HuH-7 (cell line): ENCODE results near the gene MTX3.

ENCODE experiments used
- DNase-seq: peaks from one replicate; pipeline ENCODE4 v3.0.0; 2011; ENCODE audit warnings: low spot score

Gene MTX3

GRCh38 chr5:79990598-79991507, at the start of gene MTX3:
TSS of gene MTX3 (minus strand) at chr5:79991262. CDS start at chr5:79991238, 24 bp downstream.
- peak; percentile 66 for DNase-seq

GRCh38 chr5:80039650-80040049, 48.6 kb upstream of the MTX3 start:
- DNase-seq, result no peak

- DNase-seq, result no peak
These were observed 46.3 kb upstream of the MTX3 start for GRCh38 chr5:80037366-80037765.

- DNase-seq, result no peak
These were observed 45.6 kb upstream of the MTX3 start for GRCh38 chr5:80036615-80037014.

GRCh38 chr5:80035839-80036238, 44.8 kb upstream of the MTX3 start:
- DNase-seq, result no peak

GRCh38 chr5:80034962-80035821, 44.1 kb upstream of the MTX3 start, which contains the start of gene THBS4:
TSS of gene THBS4 (plus strand) at chr5:80035348. CDS start at chr5:80035538, 190 bp downstream.
- DNase-seq, result peak; percentile 43

GRCh38 chr5:80034559-80034958, 43.5 kb upstream of the MTX3 start:
- no peak for DNase-seq

GRCh38 chr5:80033513-80033912, 42.5 kb upstream of the MTX3 start:
- no peak for DNase-seq

GRCh38 chr5:80031109-80031508, 40.0 kb upstream of the MTX3 start:
- no peak for DNase-seq

GRCh38 chr5:80026841-80027240, 35.8 kb upstream of the MTX3 start:
- DNase-seq, result no peak

GRCh38 chr5:80025069-80025468, 34.0 kb upstream of the MTX3 start:
- no peak for DNase-seq

GRCh38 chr5:80010754-80011392, 19.8 kb upstream of the MTX3 start:
- DNase-seq, result no peak

GRCh38 chr5:80008995-80009765, 18.1 kb upstream of the MTX3 start:
- DNase-seq, result no peak

GRCh38 chr5:80002677-80003076, 11.6 kb upstream of the MTX3 start:
- no peak for DNase-seq

GRCh38 chr5:79999722-80000121, 8.7 kb upstream of the MTX3 start:
- no peak for DNase-seq

- no peak for DNase-seq
These were observed 2.0 kb upstream of the MTX3 start for GRCh38 chr5:79992891-79993657.

- no peak for DNase-seq
These were observed 861 bp downstream of the MTX3 start for GRCh38 chr5:79990205-79990597.

GRCh38 chr5:79986260-79986659, 4.8 kb downstream of the MTX3 start:
- DNase-seq, result no peak

GRCh38 chr5:79985288-79985687, 5.8 kb downstream of the MTX3 start:
- no peak for DNase-seq

GRCh38 chr5:79984363-79984762, 6.7 kb downstream of the MTX3 start:
- DNase-seq, result no peak

GRCh38 chr5:79983618-79984017, 7.4 kb downstream of the MTX3 start:
- DNase-seq, result no peak
